Mammary epithelial cell (primary cell): Measurements from ENCODE around the gene PFKFB3.
"Not testable (repeated sequence)": the region's sequence is repeated elsewhere in the genome, so short reads cannot be mapped to it uniquely, and the experiment has no call there.

Experiments
- CTCF ChIP-seq, 2 donors: IDR thresholded peaks in 1 of 2; conservative IDR thresholded peaks in 1 of 2; 2 replicates each; pipeline ENCODE4 v1.5.1; 2011 to 2012; ENCODE audit warnings: inconsistent platforms in 2 of 2, low read length in 2 of 2, mild to moderate bottlenecking in 2 of 2, control low read depth in 1 of 2, low read depth in 1 of 2; ENCODE audit not compliant: insufficient read depth in 1 of 2; ENCODE audit errors: extremely low read depth in 1 of 2
- EZH2 ChIP-seq: IDR thresholded peaks from 2 replicates; pipeline ENCODE4 v1.6.1; 2012; ENCODE audit warnings: low read length, inconsistent platforms, borderline replicate concordance

GRCh38 chr10:6206486-6206885, 3.8 kb downstream of the PFKFB3 start:
- TF ChIP-seq CTCF (conservative IDR thresholded peaks at IDR 0.05 in 1 of 2, IDR thresholded peaks at IDR 0.05 in 1 of 2; ENCODE audit: extremely low read depth in 1 of 2, insufficient read depth in 1 of 2, low read depth in 1 of 2, low read length in 2 of 2); EZH2: not testable (repeated sequence)
